Kidney (tissue), 14 donors: Measurements from ENCODE around the gene HAND2. TPM values are rescaled to one million over a fixed set of nuclear protein-coding genes. Genes with fewer than 3 reads are reported as not detected.

Experiments
- DNase-seq, 5 donors: peaks; one replicate each; pipeline ENCODE4 v3.0.0-alpha.2; 2013 to 2020
- FAIRE-seq: peaks from 2 replicates; lab custom pipeline; 2012; peaks lifted over from hg19 to GRCh38; lab: Jason Lieb, UNC
- H3K27ac ChIP-seq, 2 donors: one replicate each; pipeline ENCODE4 v1.7.0; 2013; ENCODE audit warnings: low read depth in 2 of 2, low read length in 2 of 2, inconsistent platforms in 1 of 2
- H3K27me3 ChIP-seq: one replicate; pipeline ENCODE4 v1.7.1; 2013; ENCODE audit warnings: low read length, inconsistent platforms; ENCODE audit not compliant: control insufficient read depth, insufficient read depth
- H3K36me3 ChIP-seq, 3 donors: one replicate each; pipeline versions ENCODE4 v1.7.0 to v1.7.1; 2013; ENCODE audit warnings: low read length in 3 of 3, control low read depth in 1 of 3, inconsistent platforms in 1 of 3; ENCODE audit not compliant: insufficient read depth in 3 of 3, control insufficient read depth in 2 of 3
- H3K4me1 ChIP-seq, 3 donors: one replicate each; pipeline versions ENCODE4 v1.7.0 to v1.7.1; 2013; ENCODE audit warnings: low read length in 3 of 3, inconsistent platforms in 1 of 3, low read depth in 1 of 3; ENCODE audit not compliant: control insufficient read depth in 2 of 3, insufficient read depth in 2 of 3
- H3K4me3 ChIP-seq, 3 donors: one replicate each; pipeline versions ENCODE4 v1.7.0 to v1.8.1; 2013; ENCODE audit warnings: low read length in 3 of 3, control low read depth in 1 of 3, inconsistent platforms in 1 of 3
- H3K9ac ChIP-seq, 3 donors: one replicate each; pipeline versions ENCODE4 v1.7.0 to v1.7.1; 2013; ENCODE audit warnings: low read length in 3 of 3, control low read depth in 1 of 3, inconsistent platforms in 1 of 3
- H3K9me3 ChIP-seq, 3 donors: one replicate each; pipeline versions ENCODE4 v1.7.0 to v1.7.1; 2013; ENCODE audit warnings: low read length in 3 of 3, control low read depth in 1 of 3, inconsistent platforms in 1 of 3; ENCODE audit not compliant: control insufficient read depth in 2 of 3, insufficient read depth in 1 of 3
- CTCF ChIP-seq: IDR thresholded peaks from 3 replicates; pipeline ENCODE4 v1.5.1; 2012; ENCODE audit warnings: mild to moderate bottlenecking, moderate library complexity, borderline replicate concordance; ENCODE audit not compliant: insufficient read depth; ENCODE audit errors: extremely low read depth
- intact Hi-C: fragments of 100-400 bp; cut with DNase I; formaldehyde crosslinking; loops from one replicate; pipeline ENCODE4 v1.11.1; 2022
- polyA plus RNA-seq: library from polyadenylated mRNA; stranded (reverse); fragments of 350-450 nt; fragmentation: Illumina TruSeq; extraction: RNeasy Lipid Tissue Mini Kit (QIAGEN cat#74804); gene quantifications from one replicate; pipeline ENCODE4 v1.2.3, GENCODE V29; 2014; ENCODE audit warnings: low read depth, low replicate concordance; ENCODE audit not compliant: insufficient read depth
- total RNA-seq: library from RNA; stranded (reverse); fragmentation: NEBNext Ultra II Directional; extraction: Animal tissue kit (Norgen Biotek cat#: 25700); gene quantifications from one replicate; pipeline ENCODE4 v1.2.1, GENCODE V29; 2021
- donor health status: control.
- donor health status: control.
- donor health status: control.
- donor health status: control.
- donor health status: control.
- donor health status: DM: yes; HTN: yes; CAD: no.
- donor health status: Normal renal cell carcinoma (clear cell type).

HAND2 gene
- total and polyA plus RNA-seq, 2 donors from 2014 or later = 0.31 TPM; not detected in 1

GRCh38 chr4:173526724-173527102 lies 3.3 kb downstream of the HAND2 start:
- Histone ChIP-seq H3K9me3 (no peaks in the 10 kb centered on the region), H3K4me1 (peaks cover 0 to 13% (median 0%) of the 10 kb centered on the region in 3 donors), H3K27me3 (peaks cover 73% of the 10 kb centered on the region), H3K27ac (no peak overlapping the region), H3K36me3 (no peaks in the 10 kb centered on the region), H3K9ac (no peak overlapping the region), H3K4me3 (no peak overlapping the region)
- intact Hi-C loops = no loop called here
- no peak for TF ChIP-seq CTCF
- FAIRE-seq (no peak), DNase-seq (peak in 1 of 5 donors; percentile 40)

GRCh38 chr4:173526027-173526482 lies 4.0 kb downstream of the HAND2 start:
- Histone ChIP-seq H3K4me3 (no peak overlapping the region), H3K9me3 (no peaks in the 10 kb centered on the region), H3K4me1 (peaks cover 0 to 14% (median 0%) of the 10 kb centered on the region in 3 donors), H3K36me3 (no peaks in the 10 kb centered on the region), H3K9ac (no peak overlapping the region), H3K27ac (no peak overlapping the region), H3K27me3 (peaks cover 73% of the 10 kb centered on the region)
- intact Hi-C loops = no loop called here
- peak in 2 of 5 donors; percentile 36 to 61 for DNase-seq
- no peak for TF ChIP-seq CTCF
- FAIRE-seq = no peak

- DNase-seq = peak in 3 of 5 donors; percentile 27 to 56 (median 37)
- FAIRE-seq = no peak
- H3K27me3 ChIP-seq = peaks cover 75% of the 10 kb centered on the region
- no peaks in the 10 kb centered on the region for H3K9me3 ChIP-seq
- no peak overlapping the region for H3K9ac ChIP-seq
- no peak for TF ChIP-seq CTCF
- H3K36me3 ChIP-seq = no peaks in the 10 kb centered on the region
- no peak overlapping the region for H3K4me3 ChIP-seq
- peaks cover 0 to 12% (median 0%) of the 10 kb centered on the region in 3 donors for H3K4me1 ChIP-seq
- H3K27ac ChIP-seq = no peak overlapping the region
- intact Hi-C loops = no loop called here
These were observed 4.7 kb downstream of the HAND2 start for GRCh38 chr4:173525118-173526011.
